Mucosa of rectum (tissue), 2 donors: ENCODE data around the gene LIN7C.

ENCODE experiments used
- H3K27ac ChIP-seq, 2 donors: one replicate each; pipeline ENCODE4 v1.7.0; 2013; ENCODE audit warnings: inconsistent platforms in 2 of 2, low read depth in 2 of 2, low read length in 2 of 2
- H3K27me3 ChIP-seq, 2 donors: one replicate each; pipeline ENCODE4 v1.7.0; 2013; ENCODE audit warnings: low read length in 2 of 2; ENCODE audit not compliant: control insufficient read depth in 2 of 2, insufficient read depth in 2 of 2
- H3K36me3 ChIP-seq, 2 donors: one replicate each; pipeline ENCODE4 v1.7.0; 2013; ENCODE audit warnings: low read length in 2 of 2; ENCODE audit not compliant: control insufficient read depth in 2 of 2, insufficient read depth in 2 of 2
- H3K4me1 ChIP-seq, 2 donors: one replicate each; pipeline ENCODE4 v1.7.0; 2013; ENCODE audit warnings: low read length in 2 of 2, mild to moderate bottlenecking in 1 of 2; ENCODE audit not compliant: control insufficient read depth in 2 of 2, insufficient read depth in 2 of 2
- H3K4me3 ChIP-seq, 2 donors: one replicate each; pipeline ENCODE4 v1.7.0; 2013; ENCODE audit warnings: low read length in 2 of 2
- H3K9ac ChIP-seq, 2 donors: one replicate each; pipeline ENCODE4 v1.7.0; 2013; ENCODE audit warnings: low read length in 2 of 2, low read depth in 1 of 2, mild to moderate bottlenecking in 1 of 2
- H3K9me3 ChIP-seq, 2 donors: one replicate each; pipeline ENCODE4 v1.7.0; 2013; ENCODE audit warnings: low read length in 2 of 2; ENCODE audit not compliant: control insufficient read depth in 2 of 2
- donor health status: healthy.
- donor health status: Normal muscosa, but diverticular disease.

The LIN7C gene, protein sequence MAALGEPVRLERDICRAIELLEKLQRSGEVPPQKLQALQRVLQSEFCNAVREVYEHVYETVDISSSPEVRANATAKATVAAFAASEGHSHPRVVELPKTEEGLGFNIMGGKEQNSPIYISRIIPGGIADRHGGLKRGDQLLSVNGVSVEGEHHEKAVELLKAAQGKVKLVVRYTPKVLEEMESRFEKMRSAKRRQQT

DNA sequence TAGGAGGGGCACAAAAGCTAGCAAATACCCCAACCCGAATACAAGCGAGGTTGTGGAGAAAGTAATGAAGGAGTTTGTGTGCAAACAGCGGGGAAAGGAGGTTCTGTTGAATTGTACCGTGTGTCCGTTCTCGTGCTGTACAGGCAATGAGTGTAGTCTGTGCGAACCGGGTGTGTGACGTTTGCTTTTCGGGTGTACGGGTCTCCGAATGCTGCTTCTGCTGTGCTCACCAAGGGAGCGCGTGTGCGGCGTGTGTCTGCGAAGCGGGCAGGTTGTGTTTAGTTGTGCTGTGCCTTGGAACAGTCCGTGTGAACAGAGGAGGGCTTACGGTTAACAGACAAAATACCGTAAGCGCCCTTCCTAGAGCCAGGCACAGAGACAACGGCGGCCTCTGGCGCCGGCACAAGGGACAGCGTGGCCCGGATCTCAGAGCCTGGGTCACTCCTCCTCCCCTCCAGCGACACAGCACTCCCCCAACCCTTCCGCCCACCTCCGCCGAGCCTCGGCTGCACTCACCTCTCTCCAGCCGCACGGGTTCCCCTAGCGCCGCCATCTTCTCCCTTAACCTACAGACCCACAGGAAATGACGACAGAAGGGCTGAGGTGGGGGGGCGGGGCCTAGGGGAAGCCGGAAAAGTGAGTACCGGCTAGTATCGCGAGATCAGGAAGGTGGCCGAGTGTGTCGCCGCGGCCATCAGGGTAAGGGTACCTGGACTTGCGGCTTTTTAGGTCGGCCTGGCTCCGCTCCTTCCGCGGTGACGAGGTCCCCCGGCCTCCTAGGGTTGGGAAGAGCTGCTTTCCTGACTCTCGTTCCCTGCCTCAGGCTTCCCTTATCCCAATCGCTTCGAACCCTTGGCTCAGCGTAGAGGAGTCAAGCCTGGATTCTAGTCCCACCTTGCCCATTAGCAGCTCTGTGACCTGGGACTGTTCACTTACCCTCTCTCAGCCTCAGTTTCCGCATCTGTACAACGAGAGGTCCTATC, at the start of gene LIN7C:
Gene LIN7C (minus strand): TSS at position 570 of the 983 bp plus-strand sequence. CDS start 17 bp downstream, at position 553.
- H3K27me3 ChIP-seq, result no peaks in the 10 kb centered on the region
- H3K36me3 ChIP-seq, result peaks cover 2 to 3% of the 10 kb centered on the region in 2 donors
- H3K9ac ChIP-seq, result peak within 1 kb of the TSS; percentile 93 to 99
- H3K4me3 ChIP-seq, result peak within 1 kb of the TSS; percentile 100
- H3K4me1 ChIP-seq, result peaks cover 13 to 17% of the 10 kb centered on the region in 2 donors
- no peaks in the 10 kb centered on the region for H3K9me3 ChIP-seq
- H3K27ac ChIP-seq, result peak within 1 kb of the TSS; percentile 85 to 88

DNA sequence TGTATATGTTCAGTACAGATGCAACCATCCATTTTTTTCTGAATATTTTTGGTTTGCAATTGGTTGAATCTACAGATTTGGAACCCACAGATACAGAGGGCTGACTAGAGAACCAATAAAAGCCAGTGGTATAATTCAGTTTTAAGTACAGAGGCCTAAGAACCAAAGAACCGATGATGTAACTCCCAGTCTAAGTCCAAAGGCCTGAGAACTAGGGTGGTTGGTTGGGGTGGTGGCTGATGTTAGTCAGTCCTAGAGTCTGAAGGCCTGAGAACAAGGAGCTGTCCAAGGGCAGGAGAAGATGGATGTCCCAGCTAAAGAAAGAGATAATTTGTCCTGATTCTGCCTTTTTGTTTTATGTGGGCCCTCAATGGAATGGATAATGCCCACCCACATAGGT, 48.7 kb upstream of the LIN7C start:
- Histone ChIP-seq H3K27ac (no peak overlapping the region), H3K4me1 (no peaks in the 10 kb centered on the region), H3K9me3 (no peaks in the 10 kb centered on the region), H3K27me3 (no peaks in the 10 kb centered on the region), H3K4me3 (no peak overlapping the region), H3K9ac (no peak overlapping the region), H3K36me3 (no peaks in the 10 kb centered on the region)

DNA sequence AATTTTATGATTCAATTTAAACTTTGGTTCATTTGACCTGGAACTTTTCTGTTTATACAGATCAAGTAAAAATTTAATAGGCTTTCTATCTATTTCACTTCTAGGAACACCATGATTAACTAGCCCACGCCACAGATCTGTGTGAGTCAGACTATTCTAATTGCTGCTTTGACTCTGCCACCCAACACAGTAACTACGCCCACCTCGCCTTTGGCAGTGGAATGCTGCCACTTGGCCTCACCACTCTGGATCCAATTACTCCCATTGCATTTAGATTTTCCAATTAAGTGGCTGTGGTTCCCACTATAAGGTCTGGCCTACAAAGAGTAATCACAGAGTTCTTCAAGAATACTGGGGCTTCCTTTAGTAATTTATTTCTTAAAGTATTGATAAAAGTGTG, 46.6 kb upstream of the LIN7C start:
- no peaks in the 10 kb centered on the region for H3K4me1 ChIP-seq
- no peak overlapping the region for H3K27ac ChIP-seq
- H3K4me3 ChIP-seq, result no peak overlapping the region
- H3K36me3 ChIP-seq, result no peaks in the 10 kb centered on the region
- H3K9me3 ChIP-seq, result no peaks in the 10 kb centered on the region
- H3K9ac ChIP-seq, result no peak overlapping the region
- no peaks in the 10 kb centered on the region for H3K27me3 ChIP-seq

DNA sequence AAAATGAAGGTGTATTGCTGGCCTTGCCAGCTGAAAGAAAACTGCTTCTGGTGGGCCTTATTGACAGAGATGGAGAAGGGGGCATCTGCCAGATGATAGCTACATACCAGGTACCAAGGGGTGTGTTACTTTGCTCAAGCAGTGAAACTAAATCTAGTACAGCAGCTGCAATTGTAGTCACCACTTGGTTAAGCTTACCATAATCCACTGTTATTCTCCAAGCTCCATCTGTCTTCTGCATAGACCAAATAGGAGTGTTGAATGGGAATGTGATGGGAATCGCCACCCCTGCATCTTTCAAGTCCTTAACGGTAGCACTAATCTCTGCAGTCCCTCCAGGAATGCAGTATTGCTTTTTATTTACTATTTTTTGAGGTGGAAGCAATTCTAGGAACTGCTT, 45.8 kb upstream of the LIN7C start:
- Histone ChIP-seq H3K9ac (no peak overlapping the region), H3K4me3 (no peak overlapping the region), H3K9me3 (no peaks in the 10 kb centered on the region), H3K27ac (no peak overlapping the region), H3K4me1 (no peaks in the 10 kb centered on the region), H3K36me3 (no peaks in the 10 kb centered on the region), H3K27me3 (no peaks in the 10 kb centered on the region)

DNA sequence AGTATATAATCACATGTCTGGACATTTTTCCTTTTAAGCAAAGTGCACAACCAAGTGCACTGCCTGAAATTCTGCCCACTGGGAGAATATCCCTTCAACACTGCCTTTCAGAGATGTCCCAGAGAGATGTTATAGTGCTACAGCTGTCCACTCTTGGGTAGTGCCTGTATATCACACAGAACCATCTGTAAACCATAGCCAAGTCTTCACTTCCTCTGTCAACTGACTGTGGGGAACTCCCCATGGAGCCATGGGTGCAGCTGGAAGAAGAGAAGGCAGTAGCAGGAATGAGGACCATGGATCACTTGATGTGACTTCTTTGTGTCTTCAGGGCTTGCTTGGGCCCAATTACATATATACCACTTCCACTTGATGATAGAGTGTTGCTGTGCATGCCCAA, 44.6 kb upstream of the LIN7C start:
- Histone ChIP-seq H3K27ac (no peak overlapping the region), H3K4me3 (no peak overlapping the region), H3K9me3 (no peaks in the 10 kb centered on the region), H3K36me3 (no peaks in the 10 kb centered on the region), H3K9ac (no peak overlapping the region), H3K4me1 (no peaks in the 10 kb centered on the region), H3K27me3 (no peaks in the 10 kb centered on the region)

DNA sequence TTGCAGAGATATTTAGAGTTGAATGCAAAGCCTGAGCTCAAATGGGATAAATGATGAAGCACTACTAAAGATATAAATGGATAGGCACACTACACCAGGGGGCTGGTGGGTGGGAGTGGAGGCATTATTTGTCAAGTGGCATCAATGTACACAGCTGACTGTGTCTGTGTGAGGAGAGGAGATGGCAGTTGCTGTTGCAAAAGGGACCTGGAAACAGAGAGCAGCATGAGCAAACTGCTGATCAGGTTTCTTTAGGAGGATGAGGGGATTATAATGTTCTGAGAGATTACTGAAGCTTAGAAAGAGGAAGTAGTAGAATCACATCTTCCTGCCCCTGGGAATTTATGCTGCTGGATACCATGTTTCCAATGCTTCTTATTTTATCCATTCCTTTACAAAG, 39.4 kb upstream of the LIN7C start:
- Histone ChIP-seq H3K36me3 (no peaks in the 10 kb centered on the region), H3K9ac (no peak overlapping the region), H3K9me3 (no peaks in the 10 kb centered on the region), H3K27me3 (no peaks in the 10 kb centered on the region), H3K4me3 (no peak overlapping the region), H3K27ac (no peak overlapping the region), H3K4me1 (no peaks in the 10 kb centered on the region)

DNA sequence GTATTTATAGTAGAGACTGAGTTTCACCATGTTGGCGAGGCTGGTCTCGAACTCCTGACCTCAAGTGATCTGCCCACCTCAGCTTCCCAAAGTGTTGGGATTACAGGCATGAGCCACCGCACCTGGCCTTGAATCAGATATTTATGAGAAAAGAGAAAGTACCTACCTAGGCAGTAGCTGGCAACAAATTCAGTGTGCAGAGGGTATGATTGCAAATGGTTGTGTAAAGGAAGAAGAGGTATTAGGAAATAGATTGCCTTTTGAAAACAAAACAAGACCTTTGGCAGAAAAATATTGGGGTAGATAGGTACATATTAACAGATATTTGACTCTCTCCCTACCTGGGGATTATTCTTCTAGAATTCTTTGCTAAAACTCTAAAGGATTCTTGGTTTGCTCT, 38.5 kb upstream of the LIN7C start:
- Histone ChIP-seq H3K9me3 (no peaks in the 10 kb centered on the region), H3K4me3 (no peak overlapping the region), H3K27ac (no peak overlapping the region), H3K27me3 (no peaks in the 10 kb centered on the region), H3K36me3 (no peaks in the 10 kb centered on the region), H3K4me1 (no peaks in the 10 kb centered on the region), H3K9ac (no peak overlapping the region)

DNA sequence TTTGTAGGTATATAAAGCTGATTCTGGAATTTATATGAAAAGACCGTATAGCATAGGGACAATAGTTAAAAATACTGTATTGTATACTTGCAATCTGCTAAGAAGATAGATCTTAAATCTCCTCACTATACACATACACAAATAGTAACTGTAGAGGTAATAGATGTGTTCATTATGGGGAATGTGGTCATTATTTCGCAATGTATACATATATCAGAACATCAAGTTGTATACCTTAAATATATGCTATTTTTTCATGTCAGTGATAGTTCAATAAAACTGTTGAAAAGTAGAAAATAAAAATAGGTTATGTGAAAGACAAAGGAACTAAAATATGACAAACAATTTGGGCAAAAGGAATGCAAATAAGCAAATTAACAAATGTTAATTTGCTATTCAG, 35.2 kb upstream of the LIN7C start:
- Histone ChIP-seq H3K27me3 (no peaks in the 10 kb centered on the region), H3K4me1 (no peaks in the 10 kb centered on the region), H3K4me3 (no peak overlapping the region), H3K9me3 (no peaks in the 10 kb centered on the region), H3K36me3 (no peaks in the 10 kb centered on the region), H3K9ac (no peak overlapping the region), H3K27ac (no peak overlapping the region)

DNA sequence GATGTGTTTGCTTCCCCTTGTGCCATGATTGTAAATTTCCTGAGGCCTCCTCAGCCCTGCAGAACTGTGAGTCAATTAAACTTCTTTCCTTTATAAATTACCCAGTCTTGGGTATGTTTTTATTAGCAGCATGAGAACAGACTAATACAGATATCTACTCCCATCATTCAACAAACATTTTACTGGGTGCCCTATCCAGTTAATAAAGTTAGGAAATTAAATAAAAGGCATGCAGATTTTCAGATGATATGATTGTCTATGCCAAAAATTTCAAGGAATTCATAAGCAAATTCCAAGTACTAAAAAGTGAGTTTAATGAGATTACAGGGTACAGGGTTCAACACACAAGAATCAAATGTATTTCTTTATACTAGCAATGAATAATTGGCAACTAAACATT, 33.5 kb upstream of the LIN7C start:
- H3K36me3 ChIP-seq, result no peaks in the 10 kb centered on the region
- H3K9me3 ChIP-seq, result no peaks in the 10 kb centered on the region
- no peaks in the 10 kb centered on the region for H3K4me1 ChIP-seq
- no peak overlapping the region for H3K4me3 ChIP-seq
- H3K27ac ChIP-seq, result no peak overlapping the region
- H3K27me3 ChIP-seq, result no peaks in the 10 kb centered on the region
- no peak overlapping the region for H3K9ac ChIP-seq

DNA sequence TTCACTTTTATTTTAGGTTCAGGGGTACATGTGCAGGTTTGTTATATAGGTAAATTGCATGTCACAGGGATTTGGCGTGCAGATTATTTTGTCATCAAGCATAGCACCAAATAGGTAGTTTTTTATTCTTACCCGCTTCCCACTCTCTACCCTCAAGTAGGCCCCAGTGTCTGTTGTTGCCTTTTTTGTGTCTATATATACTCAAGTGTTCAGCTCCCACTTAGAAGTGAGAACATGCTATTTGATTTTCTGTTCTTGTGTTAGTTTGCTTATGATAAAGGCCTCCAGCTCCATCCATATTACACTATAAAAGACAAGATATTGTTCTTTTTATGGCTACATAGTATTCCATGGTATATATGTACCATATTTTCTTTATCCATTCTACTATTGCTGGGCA, 28.5 kb upstream of the LIN7C start:
- no peaks in the 10 kb centered on the region for H3K9me3 ChIP-seq
- no peak overlapping the region for H3K9ac ChIP-seq
- H3K4me1 ChIP-seq, result no peaks in the 10 kb centered on the region
- H3K36me3 ChIP-seq, result no peaks in the 10 kb centered on the region
- H3K27ac ChIP-seq, result no peak overlapping the region
- H3K4me3 ChIP-seq, result no peak overlapping the region
- H3K27me3 ChIP-seq, result no peaks in the 10 kb centered on the region
